ENCODE results near the gene IL17RD.

DNA sequence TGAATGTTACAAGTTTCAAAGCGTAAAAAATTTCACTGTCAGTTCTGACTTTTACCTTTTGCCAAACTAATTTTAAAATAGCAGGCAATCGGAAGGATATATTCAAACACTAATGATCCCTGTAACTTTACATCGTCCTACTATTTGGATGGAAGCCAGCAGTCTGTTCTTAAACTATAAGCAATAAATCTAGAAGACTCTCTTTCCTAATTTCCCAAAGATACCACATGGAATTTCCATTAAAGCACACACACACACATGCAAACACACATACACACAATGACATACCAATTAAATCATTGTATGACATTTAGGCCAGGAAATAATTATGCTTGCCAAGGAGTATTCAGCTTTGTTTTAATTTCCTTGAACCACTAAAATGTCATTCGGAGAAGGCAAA, 32.0 kb downstream of the IL17RD start:
- TF ChIP-seq, protein P1, sequence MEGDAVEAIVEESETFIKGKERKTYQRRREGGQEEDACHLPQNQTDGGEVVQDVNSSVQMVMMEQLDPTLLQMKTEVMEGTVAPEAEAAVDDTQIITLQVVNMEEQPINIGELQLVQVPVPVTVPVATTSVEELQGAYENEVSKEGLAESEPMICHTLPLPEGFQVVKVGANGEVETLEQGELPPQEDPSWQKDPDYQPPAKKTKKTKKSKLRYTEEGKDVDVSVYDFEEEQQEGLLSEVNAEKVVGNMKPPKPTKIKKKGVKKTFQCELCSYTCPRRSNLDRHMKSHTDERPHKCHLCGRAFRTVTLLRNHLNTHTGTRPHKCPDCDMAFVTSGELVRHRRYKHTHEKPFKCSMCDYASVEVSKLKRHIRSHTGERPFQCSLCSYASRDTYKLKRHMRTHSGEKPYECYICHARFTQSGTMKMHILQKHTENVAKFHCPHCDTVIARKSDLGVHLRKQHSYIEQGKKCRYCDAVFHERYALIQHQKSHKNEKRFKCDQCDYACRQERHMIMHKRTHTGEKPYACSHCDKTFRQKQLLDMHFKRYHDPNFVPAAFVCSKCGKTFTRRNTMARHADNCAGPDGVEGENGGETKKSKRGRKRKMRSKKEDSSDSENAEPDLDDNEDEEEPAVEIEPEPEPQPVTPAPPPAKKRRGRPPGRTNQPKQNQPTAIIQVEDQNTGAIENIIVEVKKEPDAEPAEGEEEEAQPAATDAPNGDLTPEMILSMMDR (IDR thresholded peaks at IDR 0.05 in 4 of 5, conservative IDR thresholded peaks at IDR 0.05 in 1 of 5), result no peak
- no peak for TF ChIP-seq POLR2A (IDR thresholded peaks at IDR 0.05)

Data from gastrocnemius medialis (tissue), 4 donors.